Activated B cell treated with CpG ODN at 0.5 μM for 24 hours (primary cell): ENCODE data around the gene SCTR. TPM values are rescaled to one million over a fixed set of nuclear protein-coding genes. Genes with fewer than 3 reads are reported as not detected.

Experiments used
- ATAC-seq: fragments of 200-7000 bp; cut with Tn5 transposase; one replicate; pipeline ENCODE4 v1.10.0; 2021; ENCODE audit warnings: low read depth, mild to moderate bottlenecking, moderate library complexity
- CTCF ChIA-PET: fragments of 350-600 bp; sonication (Branson Sonifier 250); formaldehyde crosslinking; loops from one replicate; lab custom pipeline; 2021; ENCODE audit warnings: antibody characterized with exemption; lab: Charles Lee
- POLR2A ChIA-PET: fragments of 350-600 bp; sonication (Branson Sonifier 250); formaldehyde crosslinking; loops from one replicate; lab custom pipeline; 2021; ENCODE audit warnings: antibody characterized with exemption; lab: Charles Lee
- DNase-seq: peaks from one replicate; pipeline ENCODE4 v3.0.0; 2022
- H3K27ac Mint-ChIP-seq: one replicate; pipeline ENCODE4 v1.8.0; 2020; ENCODE audit warnings: mixed read lengths
- H3K27me3 Mint-ChIP-seq: one replicate; pipeline ENCODE4 v1.8.0; 2021; ENCODE audit warnings: mixed read lengths
- H3K36me3 Mint-ChIP-seq: one replicate; pipeline ENCODE4 v1.8.0; 2021; ENCODE audit warnings: low read depth, mixed read lengths
- H3K4me1 Mint-ChIP-seq: one replicate; pipeline ENCODE4 v1.8.0; 2021; ENCODE audit warnings: mixed read lengths
- H3K4me3 Mint-ChIP-seq: one replicate; pipeline ENCODE4 v1.8.0; 2020; ENCODE audit warnings: mild to moderate bottlenecking, mixed read lengths
- H3K9me3 Mint-ChIP-seq: one replicate; pipeline ENCODE4 v1.8.0; 2020; ENCODE audit warnings: mixed read lengths
- CTCF ChIP-seq: fragments of 200-600 bp; IDR thresholded peaks from one replicate; pipeline ENCODE4 v1.8.0; 2022; ENCODE audit warnings: antibody characterized with exemption, mild to moderate bottlenecking
- intact Hi-C: fragments of 100-400 bp; cut with micrococcal nuclease; formaldehyde crosslinking; loops from one replicate; pipeline ENCODE4 v1.15.1; 2024
- total RNA-seq: library from RNA; stranded (reverse); gene quantifications from 2 replicates; pipeline ENCODE4 v1.2.3, GENCODE V29; 2022

SCTR gene
- total RNA-seq, 1 donor from 2014 or later = not detected

GRCh38 chr2:119545754-119546446, 21.6 kb upstream of the SCTR start:
- H3K4me1 Mint-ChIP-seq = peaks cover 9% of the 10 kb centered on the region
- CTCF ChIA-PET = no interaction called here

GRCh38 chr2:119544939-119545475, 20.7 kb upstream of the SCTR start:
- no peak for ATAC-seq
- H3K27me3 Mint-ChIP-seq = peaks cover 40% of the 10 kb centered on the region

More at GRCh38 chr2:119545754-119546446, 21.6 kb upstream of the SCTR start:
- Mint-ChIP-seq H3K4me3 (no peak overlapping the region), H3K36me3 (no peaks in the 10 kb centered on the region), H3K27me3 (peaks cover 35% of the 10 kb centered on the region), H3K9me3 (no peaks in the 10 kb centered on the region), H3K27ac (no peak overlapping the region)
- no peak for ATAC-seq
- intact Hi-C loops = no loop called here
- POLR2A ChIA-PET = no interaction called here
- no peak for DNase-seq
- no peak for TF ChIP-seq CTCF

GRCh38 chr2:119544075-119544938, 20.0 kb upstream of the SCTR start, which contains the start of gene CFAP221:
Gene CFAP221, plus strand, starts transcription at chr2:119544449. Its CDS starts 1,683 bp downstream, at chr2:119546132.
- Mint-ChIP-seq H3K27me3 (peaks cover 42% of the 10 kb centered on the region), H3K9me3 (no peaks in the 10 kb centered on the region), H3K4me1 (peaks cover 9% of the 10 kb centered on the region), H3K4me3 (peak within 1 kb of the TSS; percentile 68), H3K36me3 (no peaks in the 10 kb centered on the region), H3K27ac (no peak within 1 kb of the TSS)
- peak; percentile 65 for ATAC-seq
- no peak for TF ChIP-seq CTCF
- DNase-seq = peak; percentile 16
- ChIA-PET CTCF (no interaction called here), POLR2A (no interaction called here)
- intact Hi-C loops = no loop called here

More at GRCh38 chr2:119544939-119545475, 20.7 kb upstream of the SCTR start:
- ChIA-PET CTCF (no interaction called here), POLR2A (no interaction called here)
- Mint-ChIP-seq H3K4me1 (peaks cover 9% of the 10 kb centered on the region), H3K4me3 (peak overlapping the region; percentile 24), H3K9me3 (no peaks in the 10 kb centered on the region), H3K36me3 (no peaks in the 10 kb centered on the region), H3K27ac (no peak overlapping the region)
- intact Hi-C loops = no loop called here
- TF ChIP-seq CTCF = no peak
- no peak for DNase-seq

- Mint-ChIP-seq H3K9me3 (no peaks in the 10 kb centered on the region), H3K4me1 (peaks cover 9% of the 10 kb centered on the region), H3K36me3 (no peaks in the 10 kb centered on the region), H3K27ac (no peak overlapping the region), H3K4me3 (no peak overlapping the region), H3K27me3 (peaks cover 43% of the 10 kb centered on the region)
- intact Hi-C loops = no loop called here
- ChIA-PET POLR2A (no interaction called here), CTCF (no interaction called here)
- DNase-seq (no peak), ATAC-seq (no peak)
- no peak for TF ChIP-seq CTCF
Observed at GRCh38 chr2:119541476-119541875, 17.2 kb upstream of the SCTR start.

- peaks cover 17% of the 10 kb centered on the region for H3K9me3 Mint-ChIP-seq
- H3K4me1 Mint-ChIP-seq = no peaks in the 10 kb centered on the region
- no peak overlapping the region for H3K4me3 Mint-ChIP-seq
- POLR2A ChIA-PET = no interaction called here
- H3K27me3 Mint-ChIP-seq = peaks cover 24% of the 10 kb centered on the region
- DNase-seq (no peak), ATAC-seq (no peak)
- no peaks in the 10 kb centered on the region for H3K36me3 Mint-ChIP-seq
- intact Hi-C loops = no loop called here
- no peak for TF ChIP-seq CTCF
- no peak overlapping the region for H3K27ac Mint-ChIP-seq
- CTCF ChIA-PET = no interaction called here
Observed at GRCh38 chr2:119537792-119538191, 13.5 kb upstream of the SCTR start.
